Measurements from ENCODE around the gene PTPRN2. TPM values are rescaled to one million over a fixed set of nuclear protein-coding genes. Genes with fewer than 3 reads are reported as not detected.

Gene PTPRN2
- total RNA-seq, 1 experiment from 2014 or later: not detected

- no peak for DNase-seq
- POLR2A ChIA-PET (ENCODE audit: unreplicated experiment): no interaction called here
- H2AFZ ChIP-seq: no peak overlapping the region
- H3K4me2 ChIP-seq: no peak overlapping the region
- H3K79me2 ChIP-seq (ENCODE audit: low read depth): no peaks in the 10 kb centered on the region
- no peaks in the 10 kb centered on the region for H3K4me1 ChIP-seq (replicated peaks; ENCODE audit: insufficient read depth)
- TF ChIP-seq CTCF (conservative IDR thresholded peaks at IDR 0.05) (no peak), EZH2 (IDR thresholded peaks at IDR 0.05; ENCODE audit: low read depth) (no peak)
- H4K20me1 ChIP-seq (ENCODE audit: insufficient read depth): no peaks in the 10 kb centered on the region
- H3K9me3 ChIP-seq (ENCODE audit: insufficient read depth, low read depth): no peaks in the 10 kb centered on the region
- CTCF ChIA-PET: no interaction called here
- no peaks in the 10 kb centered on the region for H3K36me3 ChIP-seq (ENCODE audit: low read depth)
- H3F3A ChIP-seq (ENCODE audit: insufficient read depth, low read depth): no peaks in the 10 kb centered on the region
- no TSS peak for BruUV-seq (replicated peaks)
- no peak overlapping the region for H3K27ac ChIP-seq
- no peak overlapping the region for H3K4me3 ChIP-seq
- peaks cover 95% of the 10 kb centered on the region for H3K27me3 ChIP-seq (ENCODE audit: insufficient read depth, low read depth)
- H3K9me2 ChIP-seq (ENCODE audit: insufficient read depth): no peaks in the 10 kb centered on the region
- intact Hi-C loops (cut with micrococcal nuclease; ENCODE audit: unreplicated experiment): no loop called here
These were observed 27.2 kb downstream of the PTPRN2 start for GRCh38 chr7:158560386-158560785.

DNA sequence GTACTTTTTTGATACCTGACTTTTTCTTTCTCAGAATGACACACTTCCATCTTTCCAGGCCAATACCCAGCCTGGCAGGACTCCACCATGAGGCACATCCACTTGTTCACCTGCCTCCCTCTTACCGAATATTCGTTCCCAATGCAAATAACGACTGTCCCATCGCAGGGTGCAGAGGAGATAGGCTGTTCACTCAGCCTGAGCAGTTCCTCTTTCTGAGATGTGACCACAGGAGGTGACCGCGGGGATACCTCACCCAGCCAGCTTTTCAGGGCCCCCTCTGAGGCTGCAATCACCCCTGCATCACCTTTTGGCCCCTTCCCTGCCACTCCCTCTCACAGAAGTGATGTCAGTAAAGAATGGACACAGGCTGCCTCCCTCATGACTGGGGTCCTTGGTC is 28.3 kb downstream of the PTPRN2 start:
- CTCF ChIA-PET: no interaction called here
- Histone ChIP-seq H3K9me3 (ENCODE audit: insufficient read depth, low read depth) (no peaks in the 10 kb centered on the region), H3K4me2 (no peak overlapping the region), H2AFZ (no peak overlapping the region), H3K79me2 (ENCODE audit: low read depth) (no peaks in the 10 kb centered on the region), H4K20me1 (ENCODE audit: insufficient read depth) (no peaks in the 10 kb centered on the region), H3K27me3 (ENCODE audit: insufficient read depth, low read depth) (peaks cover 95% of the 10 kb centered on the region), H3K4me1 (replicated peaks; ENCODE audit: insufficient read depth) (no peaks in the 10 kb centered on the region), H3K4me3 (no peak overlapping the region), H3K36me3 (ENCODE audit: low read depth) (no peaks in the 10 kb centered on the region), H3K9me2 (ENCODE audit: insufficient read depth) (no peaks in the 10 kb centered on the region), H3F3A (ENCODE audit: insufficient read depth, low read depth) (no peaks in the 10 kb centered on the region), H3K27ac (no peak overlapping the region)
- no peak for DNase-seq
- TF ChIP-seq EZH2 (IDR thresholded peaks at IDR 0.05; ENCODE audit: low read depth) (no peak), CTCF (conservative IDR thresholded peaks at IDR 0.05) (no peak)
- no TSS peak for BruUV-seq (replicated peaks)
- POLR2A ChIA-PET (ENCODE audit: unreplicated experiment): no interaction called here
- intact Hi-C loops (cut with micrococcal nuclease; ENCODE audit: unreplicated experiment): no loop called here

- Histone ChIP-seq H3K9me2 (ENCODE audit: insufficient read depth) (no peaks in the 10 kb centered on the region), H3K4me2 (no peak overlapping the region), H4K20me1 (ENCODE audit: insufficient read depth) (no peaks in the 10 kb centered on the region), H3K27me3 (ENCODE audit: insufficient read depth, low read depth) (peaks cover 95% of the 10 kb centered on the region), H3K27ac (no peak overlapping the region), H3K79me2 (ENCODE audit: low read depth) (no peaks in the 10 kb centered on the region), H3K9me3 (ENCODE audit: insufficient read depth, low read depth) (no peaks in the 10 kb centered on the region), H3K36me3 (ENCODE audit: low read depth) (no peaks in the 10 kb centered on the region), H3K4me1 (replicated peaks; ENCODE audit: insufficient read depth) (no peaks in the 10 kb centered on the region), H3K4me3 (no peak overlapping the region), H2AFZ (no peak overlapping the region), H3F3A (ENCODE audit: insufficient read depth, low read depth) (no peaks in the 10 kb centered on the region)
- no TSS peak for BruUV-seq (replicated peaks)
- DNase-seq: no peak
- POLR2A ChIA-PET (ENCODE audit: unreplicated experiment): no interaction called here
- TF ChIP-seq CTCF (conservative IDR thresholded peaks at IDR 0.05): no peak
- no peak for TF ChIP-seq EZH2 (IDR thresholded peaks at IDR 0.05; ENCODE audit: low read depth)
- intact Hi-C loops (cut with micrococcal nuclease; ENCODE audit: unreplicated experiment): no loop called here
- CTCF ChIA-PET: no interaction called here
These were observed 28.8 kb downstream of the PTPRN2 start for GRCh38 chr7:158558816-158559215.

Data from PC-9 (cell line).